Femur (tissue), 1 donor: ENCODE results near the gene PTX4.
"Not testable (repeated sequence)": the region's sequence is repeated elsewhere in the genome, so short reads cannot be mapped to it uniquely, and the experiment has no call there.

Experiments used
- DNase-seq: peaks from one replicate; pipeline ENCODE4 v3.0.0-alpha.2; 2017

Gene PTX4

DNA sequence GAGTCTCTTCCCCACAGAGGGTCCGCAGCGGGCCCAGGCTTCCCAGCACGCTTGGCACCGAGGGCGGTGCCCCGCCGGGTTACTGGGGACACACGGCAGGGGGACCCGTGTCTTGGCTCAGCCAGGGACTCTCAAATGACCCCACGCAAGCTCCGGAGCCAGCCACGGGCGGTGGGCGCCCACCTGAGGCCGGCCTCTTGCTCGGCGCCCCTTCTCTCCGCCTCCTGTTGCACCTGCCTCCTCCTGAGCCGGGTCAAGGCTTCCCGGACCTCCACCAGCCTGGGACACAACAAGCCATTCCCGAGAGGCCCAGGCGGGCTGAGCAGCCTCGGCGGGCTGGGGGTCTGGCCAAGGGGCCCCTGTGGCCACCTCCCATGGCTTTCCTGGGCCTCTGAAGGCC is 46.0 kb downstream of the PTX4 start:
- DNase-seq, result no peak

DNA sequence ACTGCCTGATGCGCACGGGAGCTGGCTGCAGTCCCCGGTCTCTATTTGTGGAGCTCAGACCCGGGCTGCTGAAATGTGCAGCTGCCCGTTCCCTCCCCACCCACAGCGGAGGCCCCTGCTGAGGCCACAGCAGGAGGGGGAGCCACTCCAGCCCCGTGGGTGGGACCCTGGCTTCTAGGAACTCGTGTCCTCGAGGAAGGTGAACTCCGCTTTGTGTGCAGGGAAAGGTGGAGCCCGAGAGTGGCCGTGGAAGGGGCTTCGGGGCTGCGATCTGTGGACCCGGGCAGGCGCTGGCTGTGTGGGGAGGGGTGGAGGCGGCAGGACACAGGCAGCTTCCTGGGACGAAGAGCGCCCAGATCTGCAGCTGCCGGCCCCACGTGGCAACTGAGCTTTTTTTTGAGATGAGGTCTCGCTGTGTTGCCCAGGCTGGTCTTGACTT is 47.3 kb downstream of the PTX4 start:
- DNase-seq, result no peak

DNA sequence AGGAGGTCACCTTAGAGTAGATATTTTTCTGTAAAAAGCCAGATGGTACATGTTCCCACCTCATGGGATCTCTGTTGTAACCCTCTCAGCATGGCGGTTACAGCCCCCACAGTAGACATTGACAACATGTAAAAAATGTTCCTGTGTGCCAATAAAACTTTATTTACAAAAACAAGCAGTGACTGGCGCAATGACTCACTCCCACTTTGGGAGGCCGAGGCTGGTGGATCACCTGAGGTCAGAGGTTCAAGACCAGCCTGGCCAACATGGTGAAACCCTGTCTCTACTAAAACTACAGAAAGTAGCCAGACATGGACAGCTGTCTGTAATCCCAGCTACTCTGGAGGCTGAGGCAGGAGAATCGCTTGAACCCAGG is 49.1 kb downstream of the PTX4 start:
- not testable (repeated sequence) for DNase-seq

DNA sequence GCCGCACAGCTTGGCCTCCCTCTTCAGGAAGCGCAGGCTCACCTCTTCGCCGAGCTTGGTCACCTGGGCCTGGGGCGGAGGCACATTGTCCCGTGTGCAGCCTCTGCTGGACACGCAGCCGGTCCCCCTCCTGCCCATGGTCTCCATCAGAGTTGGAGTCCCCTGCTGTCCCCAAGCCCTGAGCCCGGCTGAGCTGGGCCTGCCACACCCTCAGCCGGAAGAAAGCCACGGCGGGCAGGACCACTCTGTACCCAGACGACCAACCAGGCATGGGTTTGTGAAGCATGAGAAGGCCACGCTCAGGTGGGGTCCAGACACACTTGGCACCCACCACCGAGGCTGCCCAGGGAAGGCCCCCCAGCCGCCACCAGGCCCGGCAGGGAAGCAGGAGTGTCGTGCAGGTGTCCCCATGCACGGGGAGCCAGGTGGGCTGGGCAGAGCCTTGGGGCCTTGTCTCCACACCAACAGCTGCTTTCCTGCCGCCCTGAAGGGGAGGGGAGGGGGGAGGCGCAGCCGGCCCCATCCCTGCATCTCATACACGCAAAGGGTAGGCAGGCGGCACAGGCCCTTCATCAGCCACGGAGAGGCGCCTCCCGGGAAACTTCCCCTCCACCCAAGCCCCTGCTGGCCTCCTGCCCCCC is 49.6 kb downstream of the PTX4 start:
- no peak for DNase-seq

DNA sequence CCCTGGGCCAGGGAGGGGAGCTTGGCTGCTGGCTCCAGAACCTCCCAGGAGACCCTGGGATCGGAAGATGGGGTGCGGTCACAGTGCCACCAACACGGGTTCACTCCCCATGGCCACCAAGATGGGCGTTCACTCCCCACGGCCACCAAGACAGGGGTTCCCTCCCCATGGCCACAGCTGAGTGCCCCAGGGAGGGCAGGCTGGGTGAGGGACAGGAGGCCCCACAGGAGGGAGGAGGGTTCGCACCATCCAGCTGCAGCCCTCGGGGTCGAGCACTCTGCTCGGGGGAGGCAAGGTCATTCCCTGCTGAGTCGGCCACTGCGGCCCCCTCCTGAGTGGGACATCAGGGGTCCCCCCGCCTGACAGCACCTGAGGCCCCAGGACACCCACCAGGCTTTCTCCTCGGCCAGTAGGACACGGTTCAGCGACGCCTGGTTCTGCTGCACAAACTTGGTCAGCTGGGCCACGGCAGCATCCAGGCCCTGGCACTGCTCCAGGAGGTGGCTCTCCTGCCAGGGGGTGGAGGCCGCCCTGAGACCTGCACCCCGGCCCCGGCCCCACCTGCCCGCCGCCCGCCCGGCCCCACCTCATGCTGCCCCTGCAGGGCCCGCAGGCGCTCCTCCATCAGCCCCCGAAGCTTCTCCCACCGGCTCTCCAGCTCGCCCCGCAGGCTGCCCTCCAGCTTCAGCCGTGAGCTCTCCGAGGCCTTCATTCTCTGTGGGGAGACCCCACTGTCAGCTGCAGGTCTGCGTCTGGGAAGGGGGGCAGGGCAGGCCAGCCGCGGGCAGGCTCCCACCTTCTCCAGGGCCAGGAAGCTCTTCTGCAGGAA is 50.3 kb downstream of the PTX4 start:
- DNase-seq, result no peak

DNA sequence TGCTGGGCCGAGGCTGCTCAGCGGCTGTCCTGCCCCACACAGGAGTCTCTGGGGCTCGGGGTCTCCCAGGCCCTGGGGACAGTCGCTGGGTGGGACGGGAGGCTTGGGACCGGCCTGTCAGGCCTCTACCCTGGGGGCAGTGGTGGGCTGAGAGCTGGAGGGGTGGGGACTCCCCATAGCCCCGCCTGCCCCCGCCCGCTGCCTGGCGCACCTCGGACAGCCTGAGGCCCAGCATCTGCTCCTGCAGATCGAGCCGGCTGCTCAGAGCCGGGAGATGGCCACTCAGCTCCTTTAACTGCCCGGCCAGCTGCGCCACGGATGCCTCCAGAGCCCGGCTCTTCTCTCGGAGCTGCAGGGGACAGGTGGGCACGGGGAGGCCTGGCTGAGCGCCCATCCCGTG is 51.1 kb downstream of the PTX4 start:
- DNase-seq, result no peak

DNA sequence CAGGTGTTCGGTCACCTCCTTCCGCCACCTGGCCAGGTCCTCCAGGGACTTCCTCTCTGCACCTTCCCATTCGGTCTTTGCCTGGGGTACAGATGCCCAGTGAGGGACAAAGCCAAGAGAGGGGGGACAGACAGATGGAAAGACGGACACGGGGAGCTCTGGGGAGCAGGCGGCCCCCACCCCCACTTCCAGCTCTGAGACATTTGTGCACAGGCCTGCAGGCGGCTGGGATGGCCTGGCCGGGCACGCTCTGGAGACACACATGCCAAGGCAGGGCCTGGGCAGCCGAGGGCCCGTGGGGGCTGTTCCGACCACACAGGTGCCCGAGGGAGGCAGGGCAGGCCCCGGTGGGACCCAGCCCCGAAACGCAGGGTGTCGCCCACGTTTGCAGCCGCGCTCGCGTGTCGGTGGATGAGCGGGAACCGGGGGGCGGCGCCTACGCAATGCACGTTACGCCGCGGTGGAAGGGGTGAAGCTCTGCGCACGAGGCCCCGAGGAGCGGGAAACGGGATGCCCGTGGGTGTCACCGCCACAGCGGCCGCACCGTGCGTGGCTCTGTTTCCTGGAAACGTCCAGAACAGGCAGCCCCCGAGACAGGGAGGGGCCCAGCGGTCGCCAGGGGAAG is 51.9 kb downstream of the PTX4 start:
- no peak for DNase-seq

DNA sequence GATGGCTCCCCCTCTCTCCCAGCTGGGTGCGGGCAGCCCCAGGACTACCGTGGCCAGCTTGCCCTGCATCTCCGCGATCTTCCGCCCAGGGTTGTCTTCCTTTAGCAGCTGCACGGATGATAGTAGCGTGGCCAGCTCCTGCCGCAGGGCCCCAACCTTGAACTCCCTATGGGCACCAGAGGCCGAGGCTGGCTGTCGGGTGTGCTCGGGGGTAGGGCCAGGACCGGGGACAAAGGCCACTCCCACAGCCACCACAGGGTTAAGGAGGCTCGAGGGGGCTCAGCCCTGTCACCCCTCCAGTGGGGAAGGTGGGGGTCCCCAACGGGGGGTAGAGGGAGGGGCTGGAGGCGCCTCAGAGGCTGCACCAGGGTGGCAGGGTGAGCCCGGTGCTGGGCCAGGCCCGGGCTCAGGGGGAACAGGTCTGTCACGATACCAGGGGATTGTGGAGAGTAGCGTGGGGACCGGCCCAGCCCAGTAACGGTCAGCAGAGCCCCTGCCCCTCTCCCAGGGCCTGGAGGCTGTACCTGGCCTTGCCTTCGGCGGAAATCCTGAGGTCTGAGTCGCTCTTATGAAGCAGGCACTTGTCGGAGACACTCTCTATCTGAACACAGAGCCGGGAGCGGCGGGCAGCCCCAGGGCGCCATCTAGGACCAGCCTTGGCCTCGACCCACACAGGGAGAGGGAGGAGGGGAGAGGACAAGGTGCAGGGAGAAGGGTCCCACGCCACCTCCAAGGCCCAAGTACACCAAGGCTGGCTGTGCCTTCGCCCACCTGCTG is 52.6 kb downstream of the PTX4 start:
- no peak for DNase-seq
